Hepatocyte (in vitro differentiated cells): ENCODE results near the gene TLR3. TPM values are rescaled to one million over a fixed set of nuclear protein-coding genes. Genes with fewer than 3 reads are reported as not detected.

Source experiments
- DNase-seq: peaks from one replicate; pipeline ENCODE4 v3.0.0-alpha.2; 2016; ENCODE audit warnings: low spot score
- H2AFZ ChIP-seq: fragments of 200-600 bp; sonication (generic); 2 replicates; pipeline ENCODE4 v1.6.0; 2016; ENCODE audit warnings: antibody characterized with exemption, mild to moderate bottlenecking
- H3K27ac ChIP-seq: fragments of 200-600 bp; sonication (generic); 2 replicates; pipeline ENCODE4 v1.5.1; 2016; ENCODE audit warnings: mild to moderate bottlenecking
- H3K27me3 ChIP-seq: fragments of 200-600 bp; sonication (generic); 2 replicates; pipeline ENCODE4 v1.6.1; 2016
- H3K36me3 ChIP-seq: fragments of 200-600 bp; sonication (generic); replicated peaks from 2 replicates; pipeline ENCODE4 v1.5.1; 2016; ENCODE audit warnings: low read depth; ENCODE audit not compliant: insufficient read depth
- H3K4me1 ChIP-seq: fragments of 200-600 bp; sonication (generic); 2 replicates; pipeline ENCODE4 v1.5.1; 2016; ENCODE audit warnings: mild to moderate bottlenecking, moderate library complexity; ENCODE audit not compliant: insufficient read depth
- H3K4me2 ChIP-seq: fragments of 200-600 bp; sonication (generic); 2 replicates; pipeline ENCODE4 v1.6.0; 2016
- H3K4me3 ChIP-seq: fragments of 200-600 bp; sonication (generic); 2 replicates; pipeline ENCODE4 v1.5.1; 2016; ENCODE audit warnings: mild to moderate bottlenecking
- H3K79me2 ChIP-seq: fragments of 200-600 bp; sonication (generic); 2 replicates; pipeline ENCODE4 v1.6.0; 2017; ENCODE audit warnings: mild to moderate bottlenecking
- H3K9me2 ChIP-seq: fragments of 200-600 bp; sonication (generic); replicated peaks from 2 replicates; pipeline ENCODE4 v1.6.0; 2017; ENCODE audit warnings: mild to moderate bottlenecking; ENCODE audit not compliant: insufficient read depth
- H3K9me3 ChIP-seq: fragments of 200-600 bp; sonication (generic); 2 replicates; pipeline ENCODE4 v1.5.1; 2016; ENCODE audit warnings: low read depth, mild to moderate bottlenecking
- H4K20me1 ChIP-seq: fragments of 200-600 bp; sonication (generic); 2 replicates; pipeline ENCODE4 v1.6.0; 2016; ENCODE audit warnings: mild to moderate bottlenecking; ENCODE audit not compliant: insufficient read depth, poor library complexity, severe bottlenecking
- EZH2 ChIP-seq: fragments of 200-600 bp; sonication (generic); IDR thresholded peaks from 2 replicates; pipeline ENCODE4 v1.6.1; 2016; ENCODE audit warnings: antibody characterized with exemption, mild to moderate bottlenecking, borderline replicate concordance
- EZH2phosphoT487 ChIP-seq: fragments of 200-600 bp; sonication (generic); IDR thresholded peaks from one replicate; pipeline ENCODE4 v1.6.1; 2018; ENCODE audit warnings: antibody characterized with exemption, mild to moderate bottlenecking, low read depth, moderate library complexity; ENCODE audit not compliant: unreplicated experiment, severe bottlenecking
- WGBS: methylation state at CpG from one replicate; pipeline ENCODE4 v1.1.6; 2016; ENCODE audit warnings: low lambda C conversion rate; ENCODE audit errors: missing lambda C conversion rate; 5-methylcytosine and 5-hydroxymethylcytosine counted together
- polyA plus RNA-seq: library from polyadenylated mRNA; unstranded; fragments of >200 nt; fragmentation: Nextera tagmentation; extraction: Ambion mirVana; gene quantifications from 2 replicates; pipeline ENCODE4 v1.2.1, GENCODE V29; 2016
- total RNA-seq: library from RNA; depleted of rRNA; stranded (reverse); fragments of >200 nt; gene quantifications from 2 replicates; pipeline ENCODE4 v1.2.3, GENCODE V29; 2014
- TF ChIP-seq, protein P1 (sequence below): fragments of 200-600 bp; sonication (generic); IDR thresholded peaks from 2 replicates; pipeline ENCODE4 v1.5.1; 2016; ENCODE audit warnings: antibody characterized with exemption, mild to moderate bottlenecking; ENCODE audit not compliant: poor library complexity

The TLR3 gene
- 1.8 and 7.3 TPM in 2 replicates for total RNA-seq
- 1.6 and 4.6 TPM in 2 replicates for polyA plus RNA-seq

DNA sequence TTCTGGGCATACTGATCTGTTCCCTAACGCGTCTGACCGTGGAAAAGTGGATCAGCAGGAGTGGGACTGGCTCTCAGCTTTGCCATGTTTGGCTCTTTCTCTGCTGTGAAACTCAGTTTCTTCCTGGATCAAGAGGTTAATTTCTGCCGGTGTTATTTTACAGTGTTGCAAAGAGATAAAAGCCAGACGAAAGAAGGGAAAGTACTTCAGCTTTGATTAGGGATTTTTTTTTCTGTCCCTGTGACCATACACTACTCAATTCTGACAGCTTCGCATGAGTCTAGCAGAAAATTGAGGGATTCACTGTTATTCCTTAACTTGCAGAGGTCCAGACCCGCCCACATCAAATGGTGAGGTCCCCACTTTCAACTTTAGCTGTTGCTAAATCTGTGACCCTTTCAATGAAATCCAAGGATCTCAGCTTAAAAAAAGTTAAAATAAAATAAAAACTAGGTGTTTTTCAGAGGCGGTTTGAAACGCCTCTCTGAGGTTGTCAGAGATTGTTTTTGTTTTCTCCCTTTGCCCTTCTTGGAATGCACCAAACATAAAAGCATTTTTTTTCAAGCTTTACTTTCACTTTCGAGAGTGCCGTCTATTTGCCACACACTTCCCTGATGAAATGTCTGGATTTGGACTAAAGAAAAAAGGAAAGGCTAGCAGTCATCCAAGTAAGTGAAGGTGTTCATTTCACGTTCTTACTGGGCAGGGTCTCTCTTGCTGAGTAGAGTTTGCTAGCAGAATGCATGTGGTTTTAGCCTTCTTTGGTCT lies at the start of gene TLR3:
TLR3 (plus strand) TSS at position 576 of the 768 bp plus-strand sequence. CDS start 7,464 bp downstream, outside the sequence.
- peak within 1 kb of the TSS; percentile 73 for H3K4me2 ChIP-seq
- peak within 1 kb of the TSS; percentile 40 for H3K27ac ChIP-seq

DNA sequence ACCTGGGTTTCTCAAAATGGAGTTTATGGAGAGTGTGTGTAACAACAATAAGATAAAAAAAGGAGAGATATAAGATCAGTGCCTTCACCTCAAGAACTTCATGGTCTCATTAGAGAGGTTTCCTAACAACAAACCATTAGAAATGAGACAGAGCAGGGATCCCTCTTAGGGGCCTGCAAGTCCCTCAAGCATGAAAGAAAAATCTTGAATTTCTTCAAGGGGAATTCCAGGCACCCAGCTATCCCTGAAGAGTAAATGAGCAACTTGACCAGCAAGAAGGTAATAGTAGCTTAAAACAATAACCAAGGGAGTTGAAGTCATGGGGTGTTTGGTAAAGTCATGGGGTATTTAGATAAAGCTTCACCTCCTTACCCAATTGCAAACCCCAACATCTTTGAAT lies 49.7 kb upstream of the TLR3 start:
- Histone ChIP-seq H3K4me1 (peaks cover 7% of the 10 kb centered on the region), H4K20me1 (no peaks in the 10 kb centered on the region), H3K9me2 (no peaks in the 10 kb centered on the region), H3K79me2 (no peaks in the 10 kb centered on the region), H2AFZ (no peak overlapping the region), H3K27me3 (no peaks in the 10 kb centered on the region), H3K4me2 (no peak overlapping the region), H3K36me3 (no peaks in the 10 kb centered on the region), H3K9me3 (no peaks in the 10 kb centered on the region), H3K27ac (no peak overlapping the region), H3K4me3 (no peak overlapping the region)
- DNase-seq = no peak
- TF ChIP-seq EZH2phosphoT487 (no peak), EZH2 (no peak)
- TF ChIP-seq, protein P1, sequence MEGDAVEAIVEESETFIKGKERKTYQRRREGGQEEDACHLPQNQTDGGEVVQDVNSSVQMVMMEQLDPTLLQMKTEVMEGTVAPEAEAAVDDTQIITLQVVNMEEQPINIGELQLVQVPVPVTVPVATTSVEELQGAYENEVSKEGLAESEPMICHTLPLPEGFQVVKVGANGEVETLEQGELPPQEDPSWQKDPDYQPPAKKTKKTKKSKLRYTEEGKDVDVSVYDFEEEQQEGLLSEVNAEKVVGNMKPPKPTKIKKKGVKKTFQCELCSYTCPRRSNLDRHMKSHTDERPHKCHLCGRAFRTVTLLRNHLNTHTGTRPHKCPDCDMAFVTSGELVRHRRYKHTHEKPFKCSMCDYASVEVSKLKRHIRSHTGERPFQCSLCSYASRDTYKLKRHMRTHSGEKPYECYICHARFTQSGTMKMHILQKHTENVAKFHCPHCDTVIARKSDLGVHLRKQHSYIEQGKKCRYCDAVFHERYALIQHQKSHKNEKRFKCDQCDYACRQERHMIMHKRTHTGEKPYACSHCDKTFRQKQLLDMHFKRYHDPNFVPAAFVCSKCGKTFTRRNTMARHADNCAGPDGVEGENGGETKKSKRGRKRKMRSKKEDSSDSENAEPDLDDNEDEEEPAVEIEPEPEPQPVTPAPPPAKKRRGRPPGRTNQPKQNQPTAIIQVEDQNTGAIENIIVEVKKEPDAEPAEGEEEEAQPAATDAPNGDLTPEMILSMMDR = no peak

More for the DNA sequence above, at the start of gene TLR3:
- Histone ChIP-seq H3K79me2 (no peaks in the 10 kb centered on the region), H4K20me1 (no peaks in the 10 kb centered on the region), H3K27me3 (no peaks in the 10 kb centered on the region), H3K4me1 (peaks cover 4% of the 10 kb centered on the region), H3K36me3 (no peaks in the 10 kb centered on the region), H2AFZ (peak within 1 kb of the TSS; percentile 82), H3K9me2 (no peaks in the 10 kb centered on the region), H3K4me3 (peak within 1 kb of the TSS; percentile 32), H3K9me3 (no peaks in the 10 kb centered on the region)
- TF ChIP-seq EZH2 (no peak), EZH2phosphoT487 (no peak)
- TF ChIP-seq, protein P1 = no peak
- no peak for DNase-seq
- 47% methylated on average over 12 of the region's 12 CpGs for WGBS

DNA sequence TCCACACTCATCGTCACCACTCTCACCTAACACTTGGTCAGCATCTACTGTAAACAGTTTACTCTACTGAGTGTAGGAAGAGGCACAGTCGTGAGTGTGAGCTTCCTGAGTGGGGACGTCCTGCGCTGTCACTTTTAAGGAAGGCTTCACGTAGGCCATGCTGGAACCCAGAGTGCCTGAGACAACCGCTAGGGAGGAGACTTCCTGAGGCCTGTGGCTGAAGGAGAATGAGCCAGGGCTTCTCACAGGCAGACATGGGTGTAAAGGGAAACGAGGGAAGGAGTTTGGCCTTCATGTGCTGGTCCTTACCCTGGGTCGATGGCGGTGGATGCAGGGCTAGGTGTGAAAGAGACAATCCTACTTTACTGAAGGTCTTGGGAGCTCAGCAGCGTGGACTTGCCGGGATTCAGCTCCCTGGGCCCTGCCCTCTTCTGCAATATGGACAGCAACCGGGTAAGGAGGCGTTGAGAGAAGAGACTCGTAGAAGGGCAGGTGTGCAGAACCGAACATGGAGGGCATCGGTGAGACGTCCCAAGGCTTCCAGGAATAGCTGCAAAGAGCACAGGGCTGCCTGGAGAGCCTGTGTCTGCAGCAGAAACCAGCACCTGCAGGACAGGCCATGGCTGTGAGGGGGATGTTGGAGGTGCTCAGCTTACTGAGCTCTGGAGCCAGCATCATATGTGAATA lies 48.7 kb upstream of the TLR3 start:
- no peaks in the 10 kb centered on the region for H3K27me3 ChIP-seq
- no peak for DNase-seq
- H4K20me1 ChIP-seq = no peaks in the 10 kb centered on the region
- no peak overlapping the region for H3K4me3 ChIP-seq
- H3K9me2 ChIP-seq = no peaks in the 10 kb centered on the region
- 94% methylated on average over 17 of the region's 17 CpGs for WGBS
- H3K9me3 ChIP-seq = no peaks in the 10 kb centered on the region
- TF ChIP-seq, protein P1 = no peak
- TF ChIP-seq EZH2 (no peak), EZH2phosphoT487 (no peak)
- no peak overlapping the region for H3K4me2 ChIP-seq
- no peaks in the 10 kb centered on the region for H3K79me2 ChIP-seq
- no peak overlapping the region for H2AFZ ChIP-seq
- no peaks in the 10 kb centered on the region for H3K36me3 ChIP-seq
- H3K27ac ChIP-seq = no peak overlapping the region
- peaks cover 7% of the 10 kb centered on the region for H3K4me1 ChIP-seq
